Small intestine (tissue), 7 donors: ENCODE data around the gene CDR2L. TPM values are rescaled to one million over a fixed set of nuclear protein-coding genes. Genes with fewer than 3 reads are reported as not detected.

Experiments used
- DNase-seq, 2 donors: peaks; one replicate each; pipeline versions ENCODE4 v3.0.0 to v3.0.0-alpha.2; 2013
- FAIRE-seq: peaks from 2 replicates; lab custom pipeline; 2012; peaks lifted over from hg19 to GRCh38; lab: Jason Lieb, UNC
- H3K27ac ChIP-seq, 3 donors: one replicate each; pipeline ENCODE4 v1.5.1; 2013; ENCODE audit warnings: low read length in 2 of 3, mild to moderate bottlenecking in 2 of 3, control low read depth in 1 of 3, inconsistent platforms in 1 of 3, low read depth in 1 of 3, moderate library complexity in 1 of 3
- H3K27me3 ChIP-seq, 3 donors: one replicate each; pipeline ENCODE4 v1.6.1; 2013; ENCODE audit warnings: low read length in 3 of 3, inconsistent platforms in 1 of 3; ENCODE audit not compliant: control insufficient read depth in 3 of 3, insufficient read depth in 3 of 3
- H3K36me3 ChIP-seq, 3 donors: one replicate each; pipeline ENCODE4 v1.6.1; 2013; ENCODE audit warnings: low read length in 3 of 3, inconsistent platforms in 1 of 3, low read depth in 1 of 3, mild to moderate bottlenecking in 1 of 3, moderate library complexity in 1 of 3; ENCODE audit not compliant: control insufficient read depth in 3 of 3, insufficient read depth in 2 of 3
- H3K4me1 ChIP-seq, 3 donors: one replicate each; pipeline ENCODE4 v1.6.1; 2013; ENCODE audit warnings: low read length in 2 of 3, inconsistent platforms in 1 of 3, low read depth in 1 of 3, mild to moderate bottlenecking in 1 of 3, moderate library complexity in 1 of 3; ENCODE audit not compliant: control insufficient read depth in 3 of 3, insufficient read depth in 2 of 3
- H3K4me3 ChIP-seq, 3 donors: one replicate each; pipeline ENCODE4 v1.5.1; 2013; ENCODE audit warnings: low read length in 3 of 3, control low read depth in 1 of 3, inconsistent platforms in 1 of 3, low read depth in 1 of 3, mild to moderate bottlenecking in 1 of 3, moderate library complexity in 1 of 3
- H3K9me3 ChIP-seq, 2 donors: one replicate each; pipeline ENCODE4 v1.6.1; 2013; ENCODE audit warnings: low read depth in 1 of 2, low read length in 1 of 2; ENCODE audit not compliant: control insufficient read depth in 2 of 2, insufficient read depth in 1 of 2
- WGBS, 3 donors: extraction: QIAGEN DNeasy Blood & Tissue Kit; methylation state at CpG; one replicate each; pipeline ENCODE4 v1.1.7; 2013; 5-methylcytosine and 5-hydroxymethylcytosine counted together
- polyA plus RNA-seq, 4 donors: library from polyadenylated mRNA; stranded (reverse) in 3 of 4; unstranded in 1 of 4; fragments of 200-250 nt in 3 of 4; fragments of 120-200 nt in 1 of 4; gene quantifications; one replicate each; pipeline versions ENCODE4 v1.2.1 to v1.2.3, GENCODE V29; 2013
- donor health status: healthy with polysubstance abuse.
- donor health status: control.
- donor health status: control.
- donor health status: Bipolar disorder and iron deficiency.
- donor health status: healthy.

Gene CDR2L
- polyA plus RNA-seq, 4 donors: 2.3 to 39.6 (median 27.2) TPM

DNA sequence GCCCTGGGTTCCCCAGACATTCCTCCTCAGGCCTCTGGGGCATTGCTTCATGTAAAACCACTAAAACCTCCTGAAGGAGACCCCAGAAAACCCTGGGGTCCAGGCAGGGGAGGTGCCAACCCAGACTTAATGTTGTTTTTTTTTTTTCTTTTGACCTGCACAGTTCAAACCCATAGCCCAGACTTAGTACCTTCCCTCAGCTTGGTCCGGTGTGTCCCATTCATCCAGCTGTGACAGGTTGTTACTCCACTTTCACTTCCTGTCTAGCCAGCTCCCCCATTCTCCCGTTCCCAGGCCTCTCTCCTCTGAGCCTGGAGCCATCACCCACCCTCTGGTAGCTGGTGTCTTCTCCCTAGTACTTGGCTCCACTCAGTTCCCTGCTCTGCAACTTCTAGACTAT, 4.8 kb downstream of the CDR2L start:
- peaks cover 2 to 42% (median 4%) of the 10 kb centered on the region in 3 donors for H3K4me1 ChIP-seq
- peak overlapping the region; percentile 75 to 96 (median 93) for H3K27ac ChIP-seq
- peaks cover 0 to 13% (median 0%) of the 10 kb centered on the region in 3 donors for H3K36me3 ChIP-seq

DNA sequence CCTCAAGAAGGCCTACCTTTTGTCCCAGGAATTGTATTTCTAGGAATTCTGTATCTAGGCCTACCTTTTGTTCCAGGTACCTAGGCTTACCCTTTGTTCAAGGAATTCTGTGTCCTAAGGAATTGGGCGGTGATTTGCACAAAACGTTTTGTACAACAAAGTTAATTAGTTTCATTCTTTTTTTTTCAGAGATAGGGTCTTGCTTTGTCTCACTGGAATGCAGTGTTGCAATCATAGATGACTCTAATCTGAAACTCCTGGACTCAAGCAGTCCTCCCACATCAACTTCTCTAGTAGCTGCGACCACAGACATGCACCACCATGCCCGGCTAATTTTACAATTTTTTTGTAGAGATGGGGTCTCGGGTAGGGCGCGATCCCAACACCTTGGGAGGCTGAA, 7.0 kb downstream of the CDR2L start:
- peak overlapping the region in 2 of 3 donors; percentile 47 to 93 for H3K27ac ChIP-seq
- no peak overlapping the region for H3K4me3 ChIP-seq
- no peaks in the 10 kb centered on the region for H3K27me3 ChIP-seq

More for the DNA sequence above, 4.8 kb downstream of the CDR2L start:
- Histone ChIP-seq H3K27me3 (no peaks in the 10 kb centered on the region), H3K9me3 (no peaks in the 10 kb centered on the region), H3K4me3 (no peak overlapping the region)
- DNase-seq (peak; percentile 49 to 56), FAIRE-seq (no peak)
- 24 to 35% (median 26%) methylated on average over 2 of the region's 2 CpGs for WGBS, 3 donors

DNA sequence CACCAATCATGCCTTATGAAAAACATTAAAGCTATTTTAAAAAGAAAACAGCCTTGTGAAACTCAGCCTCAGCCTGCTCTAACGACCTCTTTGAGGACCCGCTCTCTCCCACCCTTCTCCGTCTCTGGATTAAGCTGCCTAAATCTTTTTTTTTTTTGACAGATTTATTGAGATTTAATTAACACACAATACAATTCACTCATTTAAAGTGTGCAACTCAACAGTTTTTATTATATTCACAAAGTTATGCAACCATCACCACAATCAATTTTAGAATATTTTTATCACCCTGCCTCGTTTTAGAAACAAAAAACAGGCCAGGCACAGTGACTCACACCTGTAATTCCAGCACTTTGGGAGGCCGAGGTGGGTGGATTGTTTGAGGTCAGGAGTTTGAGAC, 8.4 kb downstream of the CDR2L start:
- Histone ChIP-seq H3K4me1 (peaks cover 0 to 26% (median 4%) of the 10 kb centered on the region in 3 donors), H3K9me3 (no peaks in the 10 kb centered on the region), H3K36me3 (peaks cover 0 to 20% (median 0%) of the 10 kb centered on the region in 3 donors), H3K27ac (no peak overlapping the region), H3K27me3 (no peaks in the 10 kb centered on the region), H3K4me3 (no peak overlapping the region)
- DNase-seq (no peak), FAIRE-seq (no peak)
- 61 to 80% (median 73%) methylated on average over 5 of the region's 5 CpGs for WGBS, 3 donors

More for the DNA sequence above, 7.0 kb downstream of the CDR2L start:
- H3K4me1 ChIP-seq: peaks cover 2 to 31% (median 4%) of the 10 kb centered on the region in 3 donors
- H3K9me3 ChIP-seq: no peaks in the 10 kb centered on the region
- DNase-seq (peak in 1 of 2 donors; percentile 32), FAIRE-seq (no peak)
- WGBS, 3 donors: 84 to 90% (median 85%) methylated on average over 7 of the region's 7 CpGs
- peaks cover 0 to 20% (median 0%) of the 10 kb centered on the region in 3 donors for H3K36me3 ChIP-seq

DNA sequence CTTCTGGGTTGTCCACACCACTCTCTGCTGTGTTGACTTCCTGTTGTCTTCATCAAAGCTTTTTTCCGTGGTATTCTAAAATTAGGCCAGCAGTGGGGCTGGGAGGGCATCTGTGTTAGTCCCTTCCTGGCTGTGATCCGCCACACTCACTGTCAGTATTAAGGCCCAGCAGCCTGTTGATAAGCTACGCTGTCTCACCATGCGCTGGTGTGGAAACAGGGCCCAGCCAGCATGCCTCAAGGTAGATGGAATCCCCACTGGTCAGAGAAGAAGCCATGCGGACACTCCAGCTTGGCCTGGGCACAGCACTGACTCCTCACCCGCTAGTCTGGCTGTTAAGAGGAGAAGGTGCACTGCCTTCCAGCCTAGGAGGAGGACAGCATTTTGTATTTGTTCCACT, 11.4 kb downstream of the CDR2L start:
- DNase-seq (no peak), FAIRE-seq (no peak)
- peaks cover 0 to 44% (median 9%) of the 10 kb centered on the region in 3 donors for H3K36me3 ChIP-seq
- WGBS, 3 donors: 81 to 90% (median 89%) methylated on average over 6 of the region's 6 CpGs
- H3K4me1 ChIP-seq: peaks cover 0 to 6% (median 0%) of the 10 kb centered on the region in 3 donors
- H3K4me3 ChIP-seq: no peak overlapping the region
- H3K27me3 ChIP-seq: no peaks in the 10 kb centered on the region
- H3K27ac ChIP-seq: no peak overlapping the region
- H3K9me3 ChIP-seq: no peaks in the 10 kb centered on the region

DNA sequence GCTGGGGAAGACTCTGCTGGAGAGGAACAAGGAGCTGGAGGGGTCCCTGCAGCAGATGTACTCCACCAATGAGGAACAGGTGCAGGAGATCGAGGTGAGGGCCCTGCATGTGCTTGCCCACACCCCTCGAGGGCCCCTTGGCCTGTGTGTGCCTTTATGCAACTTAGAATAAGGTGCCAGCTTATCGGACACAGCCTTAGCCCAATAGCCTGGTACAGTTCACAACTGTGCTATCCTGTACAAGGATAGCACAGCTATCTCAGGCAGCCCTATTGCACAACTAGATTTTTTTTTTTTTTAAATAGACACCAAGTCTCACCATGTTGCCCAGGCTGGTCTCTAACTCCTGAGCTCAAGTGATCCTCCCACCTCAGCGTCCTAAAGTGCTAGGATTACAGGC, 12.1 kb downstream of the CDR2L start:
- 80 to 85% (median 82%) methylated on average over 4 of the region's 4 CpGs for WGBS, 3 donors
- no peaks in the 10 kb centered on the region for H3K4me1 ChIP-seq
- H3K9me3 ChIP-seq: no peaks in the 10 kb centered on the region
- no peak overlapping the region for H3K27ac ChIP-seq
- peaks cover 0 to 50% (median 9%) of the 10 kb centered on the region in 3 donors for H3K36me3 ChIP-seq
- no peak overlapping the region for H3K4me3 ChIP-seq
- no peaks in the 10 kb centered on the region for H3K27me3 ChIP-seq
- FAIRE-seq (no peak), DNase-seq (no peak)

DNA sequence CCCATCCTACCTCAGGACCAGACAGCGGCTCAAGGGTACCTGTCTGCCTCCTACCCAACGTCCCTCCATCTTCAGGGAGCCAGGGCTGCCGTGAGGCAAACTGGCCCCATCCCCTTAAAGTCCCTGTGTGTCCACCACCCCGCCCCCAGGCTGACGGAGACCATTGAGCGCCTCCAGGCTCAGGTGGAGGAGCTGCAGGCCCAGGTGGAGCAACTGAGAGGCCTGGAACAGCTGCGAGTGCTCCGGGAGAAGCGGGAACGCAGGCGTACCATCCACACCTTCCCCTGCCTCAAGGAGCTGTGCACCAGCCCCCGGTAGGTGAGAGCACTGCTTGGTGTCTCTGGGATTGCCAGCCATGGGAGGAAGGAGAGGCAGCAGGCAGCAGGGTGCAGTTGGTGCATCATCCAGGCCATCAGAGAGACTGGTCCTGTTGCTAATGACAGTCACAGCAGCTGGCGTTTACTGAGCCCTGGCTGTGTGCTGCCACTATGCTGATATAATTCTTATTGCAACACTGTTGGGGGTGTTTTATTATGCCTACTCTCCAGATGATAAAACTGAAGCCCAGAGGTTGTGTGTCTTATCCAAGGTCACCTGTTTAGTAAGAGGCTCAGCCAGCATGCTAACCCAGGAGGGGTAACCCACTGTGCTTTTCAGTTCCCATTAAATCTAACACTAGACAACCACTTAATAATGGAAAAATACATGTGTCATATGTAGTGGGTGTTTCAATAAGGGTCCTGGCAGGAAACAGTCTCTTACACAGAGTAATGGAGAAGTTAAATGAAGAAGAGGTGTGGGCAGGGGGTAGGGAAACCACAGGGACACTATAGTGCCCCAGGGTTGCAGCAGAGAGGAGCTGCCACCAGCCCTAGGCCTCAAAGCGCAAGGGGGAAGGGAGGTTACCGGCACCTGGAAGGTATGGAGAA, 14.7 kb downstream of the CDR2L start:
- H3K27ac ChIP-seq: no peak overlapping the region
- FAIRE-seq: no peak
- no peak overlapping the region for H3K4me3 ChIP-seq
- no peaks in the 10 kb centered on the region for H3K27me3 ChIP-seq
- no peaks in the 10 kb centered on the region for H3K4me1 ChIP-seq
- no peaks in the 10 kb centered on the region for H3K9me3 ChIP-seq
- no peak for DNase-seq
- whole genome bisulfite sequencing, 3 donors: 87 to 94% (median 91%) methylated on average over 15 of the region's 15 CpGs
- peaks cover 0 to 61% (median 13%) of the 10 kb centered on the region in 3 donors for H3K36me3 ChIP-seq

DNA sequence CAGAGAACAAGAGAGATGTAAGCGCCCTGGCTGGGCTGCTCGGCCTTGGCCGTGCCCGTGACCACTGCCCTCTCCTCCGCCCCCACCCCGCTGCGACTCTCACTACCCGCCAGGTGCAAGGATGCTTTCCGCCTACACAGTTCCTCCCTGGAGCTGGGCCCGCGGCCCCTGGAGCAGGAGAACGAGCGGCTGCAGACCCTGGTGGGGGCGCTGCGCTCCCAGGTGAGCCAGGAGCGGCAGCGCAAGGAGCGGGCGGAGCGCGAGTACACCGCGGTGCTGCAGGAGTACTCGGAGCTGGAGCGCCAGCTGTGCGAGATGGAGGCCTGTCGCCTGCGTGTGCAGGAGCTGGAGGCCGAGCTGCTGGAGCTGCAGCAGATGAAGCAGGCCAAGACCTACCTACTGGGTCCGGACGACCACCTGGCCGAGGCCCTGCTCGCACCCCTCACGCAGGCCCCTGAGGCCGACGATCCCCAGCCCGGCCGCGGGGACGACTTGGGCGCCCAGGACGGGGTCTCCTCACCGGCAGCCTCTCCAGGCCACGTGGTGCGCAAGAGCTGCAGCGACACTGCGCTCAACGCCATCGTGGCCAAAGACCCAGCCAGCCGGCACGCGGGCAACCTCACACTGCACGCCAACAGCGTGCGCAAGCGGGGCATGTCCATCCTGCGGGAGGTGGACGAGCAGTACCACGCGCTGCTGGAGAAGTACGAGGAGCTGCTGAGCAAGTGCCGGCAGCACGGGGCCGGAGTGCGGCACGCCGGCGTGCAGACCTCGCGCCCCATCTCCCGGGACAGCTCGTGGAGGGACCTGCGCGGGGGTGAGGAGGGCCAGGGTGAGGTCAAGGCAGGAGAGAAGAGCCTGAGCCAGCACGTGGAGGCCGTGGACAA, 15.9 kb downstream of the CDR2L start:
- peaks cover 0 to 61% (median 13%) of the 10 kb centered on the region in 3 donors for H3K36me3 ChIP-seq

DNA sequence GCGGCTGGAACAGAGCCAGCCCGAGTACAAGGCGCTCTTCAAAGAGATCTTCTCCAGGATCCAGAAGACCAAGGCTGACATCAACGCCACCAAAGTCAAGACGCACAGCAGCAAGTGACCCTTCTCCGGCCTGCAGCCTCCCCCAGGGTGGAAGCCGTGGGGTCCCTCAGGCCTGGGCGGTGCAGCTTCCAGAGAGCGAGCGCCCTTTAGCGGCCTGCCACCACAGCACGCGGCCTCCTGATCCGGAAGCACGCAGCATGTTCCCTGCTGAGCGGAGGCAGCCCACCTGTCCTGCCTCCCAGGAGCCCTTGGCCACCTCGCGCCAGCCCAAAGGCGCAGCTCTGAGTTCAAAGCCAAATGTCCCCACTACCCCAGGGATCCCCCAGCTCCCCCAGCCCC, 16.5 kb downstream of the CDR2L start:
- H3K9me3 ChIP-seq: no peaks in the 10 kb centered on the region
- peaks cover 0 to 58% (median 13%) of the 10 kb centered on the region in 3 donors for H3K36me3 ChIP-seq
- no peaks in the 10 kb centered on the region for H3K4me1 ChIP-seq
- no peak for DNase-seq
- no peak for FAIRE-seq
- WGBS, 3 donors: 92 to 95% (median 94%) methylated on average over 19 of the region's 19 CpGs
- no peaks in the 10 kb centered on the region for H3K27me3 ChIP-seq
- no peak overlapping the region for H3K27ac ChIP-seq
- no peak overlapping the region for H3K4me3 ChIP-seq

More for the DNA sequence above, 15.9 kb downstream of the CDR2L start:
- Histone ChIP-seq H3K27me3 (no peaks in the 10 kb centered on the region), H3K4me1 (no peaks in the 10 kb centered on the region), H3K9me3 (no peaks in the 10 kb centered on the region), H3K4me3 (no peak overlapping the region), H3K27ac (no peak overlapping the region)
- FAIRE-seq (no peak), DNase-seq (no peak)
- WGBS, 3 donors: 88 to 92% (median 89%) methylated on average over 63 to 76 of the region's 76 CpGs
